Bone marrow (tissue), 2 donors: Measurements from ENCODE around the gene FALEC.

Source experiments
- DNase-seq, 2 donors: peaks; one replicate each; lab custom pipeline; 2025; lab: John Stamatoyannopoulos, UW

The FALEC gene

DNA sequence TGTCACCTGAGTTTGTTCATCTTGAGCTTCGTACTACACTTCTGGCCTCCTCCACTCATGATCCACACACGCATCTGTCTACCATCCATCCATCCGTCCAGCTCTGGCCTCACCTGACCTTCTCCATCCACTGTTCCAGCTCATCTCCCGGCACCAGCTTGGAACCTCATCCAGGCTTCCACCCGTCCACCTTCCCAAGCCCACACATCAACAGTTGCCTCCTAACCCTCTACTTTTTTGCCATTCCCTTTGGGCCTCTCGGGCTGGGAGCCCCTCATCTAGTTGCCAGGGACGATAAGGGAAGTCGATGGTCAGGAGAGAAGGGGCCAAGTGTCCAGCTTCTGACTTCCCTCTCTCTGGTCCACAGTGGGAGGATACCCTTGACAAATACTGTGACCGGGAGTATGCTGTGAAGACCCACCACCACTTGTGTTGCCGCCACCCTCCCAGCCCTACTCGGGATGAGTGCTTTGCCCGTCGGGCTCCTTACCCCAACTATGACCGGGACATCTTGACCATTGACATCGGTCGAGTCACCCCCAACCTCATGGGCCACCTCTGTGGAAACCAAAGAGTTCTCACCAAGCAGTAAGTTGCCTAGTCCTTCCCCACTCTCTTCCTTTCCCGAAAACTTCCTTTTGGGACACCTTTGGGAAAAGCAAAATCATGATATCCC is 3.4 kb upstream of the FALEC start:
- DNase-seq: no peak

DNA sequence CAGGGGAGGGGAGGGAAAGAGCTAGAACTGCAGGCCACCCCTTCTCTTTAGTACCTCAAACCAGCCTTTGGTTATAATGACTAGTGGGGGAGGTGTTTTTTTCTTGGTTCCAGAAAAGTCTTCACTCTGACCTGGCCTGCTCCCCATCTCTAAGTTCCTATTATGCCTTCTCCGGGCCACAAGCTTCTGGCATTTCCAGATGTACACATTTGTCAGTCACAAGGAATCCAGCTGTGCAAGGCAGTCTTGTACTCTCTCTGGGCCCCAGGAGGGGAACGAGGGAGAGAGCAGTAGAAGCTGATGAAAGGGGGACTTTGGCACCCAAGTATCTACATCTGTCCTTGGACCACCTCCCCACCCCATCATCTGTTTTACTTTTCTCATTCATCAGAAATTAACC is 2.7 kb upstream of the FALEC start:
- no peak for DNase-seq

DNA sequence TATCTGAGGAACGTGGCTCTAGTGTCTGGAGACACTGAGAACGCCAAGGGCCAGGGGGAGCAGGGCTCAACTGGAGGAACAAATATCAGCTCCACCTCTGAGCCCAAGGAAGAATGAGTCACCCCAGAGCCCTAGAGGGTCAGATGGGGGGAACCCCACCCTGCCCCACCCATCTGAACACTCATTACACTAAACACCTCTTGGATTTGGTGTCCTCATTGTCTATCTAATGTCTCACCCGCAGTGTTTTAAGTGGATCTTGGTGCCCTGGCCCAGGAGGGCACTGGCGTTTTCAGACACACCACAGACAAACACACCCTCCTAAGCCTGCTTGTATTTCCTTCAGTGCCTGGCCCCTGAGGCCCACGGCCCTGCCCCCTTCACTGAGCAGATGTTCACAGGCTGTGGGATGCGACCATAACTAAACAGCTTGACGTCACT is 2.2 kb upstream of the FALEC start:
- DNase-seq: no peak

GRCh38 chr1:150514260-150514659 is 1.3 kb upstream of the FALEC start:
- no peak for DNase-seq

- DNase-seq: no peak
These were observed 632 bp upstream of the FALEC start for GRCh38 chr1:150514913-150515327.

- DNase-seq: no peak
These were observed 569 bp downstream of the FALEC start for GRCh38 chr1:150516050-150516591.

GRCh38 chr1:150516616-150517015 is 1.1 kb downstream of the FALEC start:
- DNase-seq: peak in 1 of 2 donors; percentile 35

- no peak for DNase-seq
These were observed 5.8 kb downstream of the FALEC start for GRCh38 chr1:150521196-150521968.

DNA sequence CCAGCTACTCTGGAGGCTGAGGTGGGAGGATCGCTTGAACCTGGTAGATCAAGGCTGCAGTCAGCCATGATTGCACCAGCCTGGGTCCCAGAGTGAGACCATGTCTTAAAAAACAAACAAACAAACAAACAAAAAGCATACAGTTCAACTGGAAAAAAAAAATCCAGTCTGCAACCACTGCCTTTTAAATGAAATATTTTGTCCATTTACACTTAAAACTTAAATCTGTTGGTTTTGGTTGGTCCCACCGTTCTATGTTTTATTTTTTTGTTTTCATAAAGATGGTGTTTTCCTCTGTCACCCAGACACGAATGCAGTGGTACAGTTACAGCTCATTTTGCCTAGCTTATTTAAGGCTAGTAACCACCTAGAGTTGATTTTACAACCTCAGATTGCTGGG is 9.8 kb downstream of the FALEC start:
- no peak for DNase-seq

- no peak for DNase-seq
These were observed 12.6 kb downstream of the FALEC start for GRCh38 chr1:150528196-150528595.

- DNase-seq: no peak
These were observed 13.5 kb downstream of the FALEC start for GRCh38 chr1:150529017-150529416.

GRCh38 chr1:150530491-150531159 is 15.1 kb downstream of the FALEC start:
- DNase-seq: no peak

GRCh38 chr1:150532860-150533259 is 17.3 kb downstream of the FALEC start:
- DNase-seq: no peak

GRCh38 chr1:150534002-150534401 is 18.4 kb downstream of the FALEC start:
- DNase-seq: no peak

DNA sequence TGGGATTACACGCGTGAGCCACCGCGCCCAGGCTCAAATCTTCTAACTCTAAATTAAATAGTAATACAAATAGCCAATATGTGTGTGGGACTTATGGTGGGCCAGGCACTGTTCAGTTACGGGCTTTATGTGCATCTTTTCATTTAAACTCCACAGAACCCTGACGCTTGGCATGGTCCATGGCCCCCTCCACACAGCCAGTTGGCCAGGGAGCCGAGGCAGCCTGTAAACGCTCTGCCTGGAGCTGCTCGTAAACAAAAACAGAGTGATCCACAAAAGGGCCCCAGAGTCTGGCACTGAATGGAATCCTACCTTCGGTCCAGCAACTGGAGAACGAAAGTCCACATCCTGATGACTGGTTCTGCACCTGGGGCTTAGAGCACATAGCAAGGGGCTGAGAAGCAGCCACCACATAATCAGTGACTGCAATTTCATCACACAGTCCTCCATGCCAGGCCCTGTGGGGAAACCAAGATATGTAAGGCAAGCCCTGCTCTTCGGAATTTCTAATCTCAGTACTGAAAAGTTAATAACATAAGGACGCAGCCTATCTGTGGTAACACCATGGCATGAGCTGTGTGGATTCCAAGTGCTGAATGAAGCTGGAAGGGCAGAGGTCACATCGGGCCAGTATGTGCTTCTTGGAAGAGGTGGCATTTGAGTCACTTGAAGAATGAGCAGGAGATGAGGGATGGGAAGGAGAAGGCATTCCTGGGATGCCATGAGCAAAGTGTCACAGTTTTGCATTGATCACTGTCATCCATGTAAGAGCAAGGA is 20.1 kb downstream of the FALEC start:
- DNase-seq: no peak

DNA sequence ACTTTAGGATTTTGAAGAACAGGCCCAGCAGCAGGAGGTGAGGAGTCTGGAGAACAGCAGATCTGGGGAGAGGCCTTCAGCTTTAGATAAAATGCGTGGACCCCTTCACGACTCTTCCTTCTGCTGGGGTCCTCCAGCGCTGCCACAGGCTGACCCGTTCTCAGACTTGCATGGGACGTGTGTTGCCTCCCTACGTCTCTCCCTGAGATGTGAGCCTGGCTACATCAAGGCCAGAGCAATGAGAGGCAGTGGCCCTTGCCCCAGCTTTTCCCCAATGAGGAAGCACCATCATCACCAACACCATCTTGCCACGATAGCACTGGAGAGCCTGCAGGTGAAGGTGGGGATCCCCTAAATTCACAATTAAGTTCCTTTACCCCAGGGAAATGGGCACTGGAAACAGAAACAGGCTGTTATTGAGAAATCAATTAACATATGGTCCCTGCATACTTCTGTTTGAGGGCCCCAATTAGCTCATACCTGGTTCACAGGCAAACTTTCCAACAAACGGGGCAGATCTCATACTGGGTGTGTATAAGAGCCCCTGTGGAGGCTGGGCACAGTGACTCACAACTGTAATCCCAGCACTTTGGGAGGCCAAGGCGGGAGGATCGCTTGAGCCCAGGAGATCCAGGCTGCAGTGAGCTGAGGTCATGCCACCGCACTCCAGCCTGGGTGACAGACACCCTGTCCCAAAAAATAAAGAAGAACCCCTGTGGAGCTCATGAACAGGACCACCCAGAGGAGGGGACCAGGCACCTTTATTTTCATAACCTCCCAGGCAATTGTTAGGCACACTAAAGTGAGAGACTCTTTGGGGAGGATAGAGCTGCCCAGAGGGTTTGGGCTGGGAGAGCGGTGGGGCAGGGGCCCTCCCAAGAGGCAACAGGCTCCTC is 21.5 kb downstream of the FALEC start:
- no peak for DNase-seq

DNA sequence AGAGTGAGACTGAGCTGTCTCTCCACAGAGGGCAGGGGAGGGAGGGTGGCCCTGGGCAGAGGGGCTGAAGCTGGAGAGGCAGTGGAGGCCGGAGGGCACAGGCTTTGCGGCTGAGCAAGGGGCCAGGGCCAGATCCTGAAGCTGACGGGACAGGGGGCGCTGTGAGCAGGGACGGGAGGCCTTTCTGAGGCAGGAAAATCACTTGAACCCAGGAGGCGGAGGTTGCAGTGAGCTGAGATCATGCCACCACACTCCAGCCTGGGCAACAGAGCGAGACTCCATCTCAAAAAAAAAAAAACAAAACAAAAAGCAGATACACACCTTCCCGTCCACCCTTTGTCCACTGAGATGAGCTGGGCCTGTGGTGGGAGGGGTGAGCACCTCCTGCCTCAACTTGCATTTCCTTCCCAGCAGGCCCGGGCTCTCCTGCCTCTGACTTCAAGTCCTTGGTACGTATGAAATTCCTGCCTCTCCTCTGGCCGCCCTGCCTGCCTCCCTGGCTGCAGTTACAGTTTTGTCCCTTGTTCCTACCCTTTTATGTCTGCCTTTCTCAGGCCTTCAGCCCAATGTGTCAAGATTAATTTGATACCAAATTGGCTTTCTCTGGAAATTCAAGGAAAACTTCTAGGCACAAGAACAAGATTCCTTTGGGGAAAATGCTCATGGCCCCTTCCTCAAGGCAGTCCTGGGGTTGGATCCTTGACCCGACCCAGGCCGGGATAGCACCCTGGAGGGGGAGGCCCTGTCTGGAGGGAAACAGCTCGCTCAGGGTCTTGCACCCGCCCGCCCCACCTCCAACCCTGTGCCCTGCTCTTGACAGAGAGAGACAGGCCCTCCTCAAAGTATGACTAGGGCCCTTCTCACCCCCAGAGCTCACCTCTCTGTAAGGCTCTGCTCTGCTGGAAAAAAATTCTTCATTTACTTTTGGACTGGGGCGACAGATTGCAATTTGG is 22.5 kb downstream of the FALEC start:
- DNase-seq: no peak

GRCh38 chr1:150543500-150544143 is 28.1 kb downstream of the FALEC start:
- DNase-seq: no peak

- no peak for DNase-seq
These were observed 28.7 kb downstream of the FALEC start for GRCh38 chr1:150544204-150544603.
